B cell (primary cell): ENCODE measurements around the gene ZDHHC14. TPM values are rescaled to one million over a fixed set of nuclear protein-coding genes. Genes with fewer than 3 reads are reported as not detected.
A peak's percentile ranks its signal among the peaks of the same experiment; 100 is the strongest.

ENCODE experiments used
- ATAC-seq: fragments of 200-7000 bp; cut with Tn5 transposase; one replicate; pipeline ENCODE4 v1.10.0; 2021; ENCODE audit warnings: low read depth, mild to moderate bottlenecking, moderate number of reproducible peaks, moderate library complexity
- CTCF ChIA-PET: fragments of 350-600 bp; sonication (Branson Sonifier 250); formaldehyde crosslinking; loops from one replicate; lab custom pipeline; 2021; ENCODE audit warnings: antibody characterized with exemption, inconsistent platforms; lab: Charles Lee
- POLR2A ChIA-PET: fragments of 350-600 bp; sonication (Branson Sonifier 250); formaldehyde crosslinking; loops from one replicate; lab custom pipeline; 2021; ENCODE audit warnings: antibody characterized with exemption; lab: Charles Lee
- DNase-seq: peaks from one replicate; pipeline ENCODE4 v3.0.0; 2013
- H2AFZ ChIP-seq: 2 replicates; pipeline ENCODE4 v1.6.1; 2012; ENCODE audit warnings: mild to moderate bottlenecking, low read depth, low read length; ENCODE audit not compliant: insufficient read depth, poor library complexity, severe bottlenecking
- H3K27ac ChIP-seq, 2 donors: 1 replicate in 1 of 2; 2 replicates in 1 of 2; pipeline ENCODE4 v1.5.1; 2012 to 2013; ENCODE audit warnings: low read length in 2 of 2, mild to moderate bottlenecking in 2 of 2, moderate library complexity in 1 of 2
- H3K27me3 ChIP-seq, 4 experiments: fragments of 200-600 bp in 1 of 4; sonication (generic) in 1 of 4; replicated peaks in 1 of 4; 1 replicate in 2 of 4; 2 replicates in 2 of 4; pipeline versions ENCODE4 v1.6.1 to v1.7.0; 2013 to 2016; ENCODE audit warnings: low read length in 3 of 4, mild to moderate bottlenecking in 2 of 4, mixed read lengths in 1 of 4, moderate library complexity in 1 of 4; ENCODE audit not compliant: insufficient read depth in 4 of 4, control insufficient read depth in 3 of 4; ENCODE audit errors: control extremely low read depth in 1 of 4
- H3K36me3 ChIP-seq, 2 experiments: replicated peaks in 1 of 2; 1 replicate in 1 of 2; 2 replicates in 1 of 2; pipeline versions ENCODE4 v1.6.1 to v1.7.1; 2013; ENCODE audit warnings: low read length in 1 of 2; ENCODE audit not compliant: insufficient read depth in 2 of 2, control insufficient read depth in 1 of 2; ENCODE audit errors: control extremely low read depth in 1 of 2, extremely low read depth in 1 of 2
- H3K4me1 ChIP-seq, 2 donors: fragments of 200-600 bp in 1 of 2; sonication (generic) in 1 of 2; 1 replicate in 1 of 2; 2 replicates in 1 of 2; pipeline versions ENCODE4 v1.5.1 to v1.6.1; 2013 to 2017; ENCODE audit warnings: low read length in 2 of 2; ENCODE audit not compliant: control insufficient read depth in 2 of 2, insufficient read depth in 2 of 2
- H3K4me2 ChIP-seq: replicated peaks from 2 replicates; pipeline ENCODE3; 2012; ENCODE audit warnings: mild to moderate bottlenecking, low read depth, low read length; ENCODE audit not compliant: poor library complexity, severe bottlenecking
- H3K4me3 ChIP-seq, 5 experiments: fragments of 200-600 bp in 1 of 5; sonication (generic) in 1 of 5; 1 replicate in 3 of 5; 2 replicates in 2 of 5; pipeline versions ENCODE4 v1.5.1 to v1.7.0; 2011 to 2016; ENCODE audit warnings: low read length in 4 of 5, mild to moderate bottlenecking in 4 of 5, low read depth in 2 of 5, control low read depth in 1 of 5, moderate library complexity in 1 of 5; ENCODE audit not compliant: insufficient read depth in 1 of 5; ENCODE audit errors: control extremely low read depth in 1 of 5, extremely low read depth in 1 of 5
- H3K79me2 ChIP-seq: fragments of 200-600 bp; sonication (generic); one replicate; pipeline ENCODE4 v1.6.0; 2016; ENCODE audit warnings: low read length; ENCODE audit not compliant: control insufficient read depth, insufficient read depth
- H3K9ac ChIP-seq: fragments of 200-600 bp; sonication (generic); 2 replicates; pipeline ENCODE4 v1.6.1; 2017; ENCODE audit warnings: mild to moderate bottlenecking, low read length, moderate library complexity
- H3K9me3 ChIP-seq, 3 donors: one replicate each; pipeline versions ENCODE4 v1.6.1 to v1.7.1; 2013; ENCODE audit warnings: low read length in 2 of 3; ENCODE audit not compliant: control insufficient read depth in 2 of 3, insufficient read depth in 1 of 3; ENCODE audit errors: control extremely low read depth in 1 of 3
- H4K20me1 ChIP-seq: 2 replicates; pipeline ENCODE4 v1.6.0; 2012; ENCODE audit warnings: mild to moderate bottlenecking, low read length; ENCODE audit not compliant: insufficient read depth, control insufficient read depth, poor library complexity, severe bottlenecking
- H3K27ac Mint-ChIP-seq: one replicate; pipeline ENCODE4 v1.8.0; 2021; ENCODE audit warnings: mixed read lengths
- H3K27me3 Mint-ChIP-seq: one replicate; pipeline ENCODE4 v1.8.0; 2021; ENCODE audit warnings: mixed read lengths
- H3K4me1 Mint-ChIP-seq: one replicate; pipeline ENCODE4 v1.8.0; 2021; ENCODE audit warnings: mixed read lengths
- H3K4me3 Mint-ChIP-seq: one replicate; pipeline ENCODE4 v1.8.0; 2021; ENCODE audit warnings: mixed read lengths
- H3K9me3 Mint-ChIP-seq: one replicate; pipeline ENCODE4 v1.8.0; 2022; ENCODE audit warnings: mixed read lengths; ENCODE audit not compliant: insufficient read depth
- CTCF ChIP-seq: fragments of 200-600 bp; IDR thresholded peaks from one replicate; pipeline ENCODE4 v1.8.0; 2022; ENCODE audit warnings: antibody characterized with exemption, mild to moderate bottlenecking
- EZH2 ChIP-seq: IDR thresholded peaks from 2 replicates; pipeline ENCODE4 v1.6.1; 2012; ENCODE audit warnings: borderline replicate concordance, low read depth, mild to moderate bottlenecking, moderate library complexity, low read length; ENCODE audit not compliant: insufficient read depth, poor library complexity, severe bottlenecking
- WGBS: methylation state at CpG from one replicate; pipeline ENCODE4 v1.1.5; 2013; ENCODE audit warnings: missing lambda C conversion rate; ENCODE audit not compliant: insufficient coverage; 5-methylcytosine and 5-hydroxymethylcytosine counted together
- intact Hi-C: fragments of 100-400 bp; cut with micrococcal nuclease; formaldehyde crosslinking; loops from one replicate; pipeline ENCODE4 v1.10.0; 2022
- polyA plus RNA-seq: library from polyadenylated mRNA; depleted of rRNA; stranded (reverse); fragments of >200 nt; gene quantifications from 2 replicates; pipeline ENCODE4 v1.2.3, GENCODE V29; 2012
- total RNA-seq, 2 donors: library from RNA; stranded (reverse); fragments of 120-200 nt in 1 of 2; gene quantifications; 1 replicate in 1 of 2; 2 replicates in 1 of 2; pipeline versions ENCODE4 v1.2.3 to v1.2.4, GENCODE V29; 2013 to 2022

The ZDHHC14 gene
- total and polyA plus RNA-seq, 2 donors (not counting 1 experiment from before 2014, with no cell fraction given): 8.8 to 50.4 TPM

- Mint-ChIP-seq H3K4me1 (peaks cover 47% of the 10 kb centered on the region), H3K4me3 (peak overlapping the region; percentile 38), H3K27ac (peak overlapping the region; percentile 60), H3K27me3 (no peaks in the 10 kb centered on the region), H3K9me3 (no peaks in the 10 kb centered on the region)
- no peak overlapping the region for H3K4me3 ChIP-seq
- intact Hi-C loops: loop anchor here (1.0 to 10.0 kb wide), 3 partner anchors 9 to 64 kb away; no protein-coding TSS in a partner anchor
- DNase-seq (peak; percentile 33), ATAC-seq (peak; percentile 62)
- H3K4me2 ChIP-seq: peak overlapping the region; percentile 28
- peaks cover 5% of the 10 kb centered on the region for H3K79me2 ChIP-seq
- ChIA-PET POLR2A (no interaction called here), CTCF (interaction anchor here (0.7 kb wide), 1 partner anchor 214 kb away, joined by 3 read pairs; no protein-coding TSS in a partner anchor)
- peaks cover 0 to 3% of the 10 kb centered on the region in 2 experiments for H3K36me3 ChIP-seq
- WGBS: 73% methylated on average over 3 of the region's 5 CpGs
- H3K9me3 ChIP-seq: peaks cover 0 to 16% (median 0%) of the 10 kb centered on the region in 3 donors
- peaks cover 21 to 44% of the 10 kb centered on the region in 2 donors for H3K4me1 ChIP-seq
- H2AFZ ChIP-seq: no peak overlapping the region
- H3K27ac ChIP-seq: no peak overlapping the region
- H3K9ac ChIP-seq: no peak overlapping the region
- TF ChIP-seq CTCF: no peak
- TF ChIP-seq EZH2: no peak
- H3K27me3 ChIP-seq: no peaks in the 10 kb centered on the region
- no peaks in the 10 kb centered on the region for H4K20me1 ChIP-seq
Observed at GRCh38 chr6:157528931-157529653, 148.1 kb downstream of the ZDHHC14 start.

GRCh38 chr6:157529654-157530039 is 148.7 kb downstream of the ZDHHC14 start:
- ATAC-seq (no peak), DNase-seq (no peak)
- no peaks in the 10 kb centered on the region for H4K20me1 ChIP-seq
- peak overlapping the region; percentile 38 for H3K4me3 Mint-ChIP-seq
- POLR2A ChIA-PET: no interaction called here
- CTCF ChIA-PET: interaction anchor here (0.7 to 1.1 kb wide), 2 partner anchors 215 kb away, joined by 3 read pairs; no protein-coding TSS in a partner anchor
- peaks cover 0 to 16% (median 0%) of the 10 kb centered on the region in 3 donors for H3K9me3 ChIP-seq
- H3K27me3 Mint-ChIP-seq: no peaks in the 10 kb centered on the region
- TF ChIP-seq CTCF: no peak
- no peak for TF ChIP-seq EZH2
- H3K9me3 Mint-ChIP-seq: no peaks in the 10 kb centered on the region
- peaks cover 5% of the 10 kb centered on the region for H3K79me2 ChIP-seq
- peaks cover 0 to 3% of the 10 kb centered on the region in 2 experiments for H3K36me3 ChIP-seq
- peak overlapping the region; percentile 28 for H3K4me2 ChIP-seq
- no peak overlapping the region for H3K4me3 ChIP-seq
- peaks cover 47% of the 10 kb centered on the region for H3K4me1 Mint-ChIP-seq
- peaks cover 21 to 45% of the 10 kb centered on the region in 2 donors for H3K4me1 ChIP-seq
- no peak overlapping the region for H2AFZ ChIP-seq
- intact Hi-C loops: loop anchor here (1.0 to 10.0 kb wide), 3 partner anchors 9 to 65 kb away; no protein-coding TSS in a partner anchor
- no peak overlapping the region for H3K9ac ChIP-seq
- peak overlapping the region; percentile 32 for H3K27ac Mint-ChIP-seq
- 83% methylated on average over 1 of the region's 2 CpGs for WGBS
- no peak overlapping the region for H3K27ac ChIP-seq
- no peaks in the 10 kb centered on the region for H3K27me3 ChIP-seq
